H1 (cell line): ENCODE measurements around the gene ETS1. TPM values are rescaled to one million over a fixed set of nuclear protein-coding genes. Genes with fewer than 3 reads are reported as not detected.

ENCODE experiments used
- CTCF ChIA-PET: fragments of 300-600 bp; sonication (Branson Sonifier 250); formaldehyde crosslinking; loops from one replicate; lab custom pipeline; 2021; ENCODE audit not compliant: partially characterized antibody; lab: Charles Lee
- POLR2A ChIA-PET: fragments of 300-600 bp; sonication (Branson Sonifier 250); formaldehyde crosslinking; loops from one replicate; lab custom pipeline; 2021; ENCODE audit warnings: inconsistent platforms; ENCODE audit not compliant: partially characterized antibody; lab: Charles Lee
- DNase-seq, 2 experiments: peaks; one replicate each; pipeline versions ENCODE4 v3.0.0 to v3.0.0-alpha.2; 2010 to 2022; ENCODE audit warnings: low spot score in 2 of 2, low read depth in 1 of 2, mixed read lengths in 1 of 2
- FAIRE-seq: peaks from 2 replicates; lab custom pipeline; 2011; peaks lifted over from hg19 to GRCh38; lab: Jason Lieb, UNC
- H2AFZ ChIP-seq: 2 replicates; pipeline ENCODE4 v1.8.1; 2012; ENCODE audit warnings: low read length, inconsistent platforms
- H2AK5ac ChIP-seq: 2 replicates; pipeline ENCODE4 v1.6.1; 2013; ENCODE audit warnings: low read depth, low read length
- H2BK120ac ChIP-seq: replicated peaks from 2 replicates; pipeline ENCODE3; 2013; ENCODE audit warnings: low read depth, low read length, inconsistent platforms
- H2BK12ac ChIP-seq: 2 replicates; pipeline ENCODE4 v1.6.1; 2013; ENCODE audit warnings: low read depth, low read length
- H2BK15ac ChIP-seq: 2 replicates; pipeline ENCODE4 v1.6.1; 2013; ENCODE audit warnings: low read length
- H2BK20ac ChIP-seq: 2 replicates; pipeline ENCODE4 v1.6.1; 2013; ENCODE audit warnings: low read length
- H2BK5ac ChIP-seq: 2 replicates; pipeline ENCODE4 v1.6.1; 2013; ENCODE audit warnings: low read depth, low read length
- H3K14ac ChIP-seq: 2 replicates; pipeline ENCODE4 v1.6.1; 2013; ENCODE audit warnings: inconsistent platforms; ENCODE audit not compliant: insufficient read length
- H3K18ac ChIP-seq: 2 replicates; pipeline ENCODE4 v1.6.1; 2013; ENCODE audit warnings: low read length; ENCODE audit errors: extremely low read depth
- H3K23ac ChIP-seq: 2 replicates; pipeline ENCODE4 v1.6.1; 2013; ENCODE audit warnings: inconsistent platforms; ENCODE audit not compliant: insufficient read length
- H3K23me2 ChIP-seq: 2 replicates; pipeline ENCODE4 v1.6.1; 2013; ENCODE audit warnings: low read depth, low read length
- H3K27ac ChIP-seq: 2 replicates; pipeline ENCODE4 v1.6.1; 2011; ENCODE audit warnings: low read depth, low read length, inconsistent platforms
- H3K27me3 ChIP-seq, 4 experiments: replicated peaks in 1 of 4; 1 replicate in 1 of 4; 2 replicates in 3 of 4; pipeline versions ENCODE4 v1.6.1 to v1.8.1; 2011 to 2013; ENCODE audit warnings: low read length in 3 of 4, mild to moderate bottlenecking in 3 of 4, inconsistent platforms in 2 of 4, mixed read lengths in 2 of 4, moderate library complexity in 1 of 4; ENCODE audit not compliant: control insufficient read depth in 3 of 4, insufficient read depth in 3 of 4; ENCODE audit errors: extremely low read depth in 1 of 4
- H3K36me3 ChIP-seq, 4 experiments: 2 replicates each; pipeline versions ENCODE4 v1.6.1 to v1.8.1; 2011 to 2013; ENCODE audit warnings: mild to moderate bottlenecking in 4 of 4, low read length in 3 of 4, moderate library complexity in 2 of 4, control low read depth in 1 of 4, inconsistent platforms in 1 of 4; ENCODE audit not compliant: insufficient read depth in 4 of 4, control insufficient read depth in 2 of 4
- H3K4ac ChIP-seq: replicated peaks from 2 replicates; pipeline ENCODE3; 2013; ENCODE audit warnings: low read length, low read depth, mixed read lengths, inconsistent platforms; ENCODE audit not compliant: insufficient read length
- H3K4me1 ChIP-seq, 4 experiments: replicated peaks in 1 of 4; 1 replicate in 1 of 4; 2 replicates in 3 of 4; pipeline versions ENCODE4 v1.6.1 to v1.8.1; 2011 to 2013; ENCODE audit warnings: low read length in 3 of 4, inconsistent platforms in 2 of 4, mixed read lengths in 1 of 4; ENCODE audit not compliant: insufficient read depth in 4 of 4, control insufficient read depth in 3 of 4
- H3K4me2 ChIP-seq, 2 experiments: 2 replicates each; pipeline versions ENCODE4 v1.6.1 to v1.8.1; 2011 to 2013; ENCODE audit warnings: low read depth in 2 of 2, low read length in 2 of 2, control low read depth in 1 of 2, inconsistent platforms in 1 of 2, mild to moderate bottlenecking in 1 of 2; ENCODE audit not compliant: insufficient read depth in 1 of 2
- H3K4me3 ChIP-seq, 4 experiments: fragments of 200-600, 300-600 bp in 1 of 4; sonication (generic), shearing (Covaris generic), sonication (Bioruptor Twin) in 1 of 4; 2 replicates each; pipeline versions ENCODE4 v1.5.1 to v1.8.1; 2011 to 2016; ENCODE audit warnings: low read length in 4 of 4, low read depth in 3 of 4, control low read depth in 2 of 4, inconsistent platforms in 2 of 4, mild to moderate bottlenecking in 2 of 4, mixed read lengths in 1 of 4, moderate library complexity in 1 of 4; ENCODE audit not compliant: insufficient read depth in 2 of 4; ENCODE audit errors: extremely low read depth in 1 of 4
- H3K56ac ChIP-seq: replicated peaks from 2 replicates; pipeline ENCODE3; 2013; ENCODE audit warnings: low read depth, mild to moderate bottlenecking, mixed read lengths, low read length, inconsistent platforms; ENCODE audit not compliant: insufficient read length
- H3K79me1 ChIP-seq: 2 replicates; pipeline ENCODE4 v1.6.1; 2013; ENCODE audit warnings: low read depth, low read length, control low read depth
- H3K79me2 ChIP-seq, 2 experiments: 2 replicates each; pipeline versions ENCODE4 v1.6.1 to v1.8.1; 2012 to 2013; ENCODE audit warnings: low read length in 2 of 2, mild to moderate bottlenecking in 2 of 2, inconsistent platforms in 1 of 2; ENCODE audit not compliant: insufficient read depth in 2 of 2, control insufficient read depth in 1 of 2
- H3K9ac ChIP-seq, 4 experiments: replicated peaks in 1 of 4; 1 replicate in 1 of 4; 2 replicates in 3 of 4; pipeline versions ENCODE4 v1.6.1 to v1.8.1; 2011 to 2013; ENCODE audit warnings: low read depth in 3 of 4, low read length in 3 of 4, control low read depth in 2 of 4, mild to moderate bottlenecking in 2 of 4, moderate library complexity in 2 of 4, inconsistent platforms in 1 of 4; ENCODE audit errors: extremely low read depth in 1 of 4
- H3K9me3 ChIP-seq, 2 experiments: 2 replicates each; pipeline versions ENCODE4 v1.6.1 to v1.8.1; 2012 to 2013; ENCODE audit warnings: mild to moderate bottlenecking in 2 of 2, moderate library complexity in 2 of 2, control low read depth in 1 of 2, inconsistent platforms in 1 of 2, low read depth in 1 of 2, low read length in 1 of 2, mixed read lengths in 1 of 2; ENCODE audit not compliant: insufficient read depth in 2 of 2
- H4K20me1 ChIP-seq, 2 experiments: replicated peaks in 1 of 2; 2 replicates each; pipeline versions ENCODE3 to v1.8.1; 2011 to 2013; ENCODE audit warnings: inconsistent platforms in 2 of 2, low read length in 2 of 2, mild to moderate bottlenecking in 1 of 2; ENCODE audit not compliant: insufficient read depth in 2 of 2, control insufficient read depth in 1 of 2
- H4K5ac ChIP-seq: 2 replicates; pipeline ENCODE4 v1.6.1; 2013; ENCODE audit warnings: low read length, low read depth, mixed read lengths, inconsistent platforms; ENCODE audit not compliant: insufficient read length
- H4K8ac ChIP-seq: 2 replicates; pipeline ENCODE4 v1.8.0; 2013; ENCODE audit warnings: mild to moderate bottlenecking, moderate library complexity, low read length, inconsistent platforms; ENCODE audit not compliant: insufficient read depth; ENCODE audit errors: extremely low read depth
- H4K91ac ChIP-seq: replicated peaks from 2 replicates; pipeline ENCODE3; 2013; ENCODE audit warnings: low read length, mixed read lengths, inconsistent platforms; ENCODE audit not compliant: insufficient read length
- CBX8 ChIP-seq: fragments of 300-800, 300-1000 bp; sonication (generic); IDR thresholded peaks from 2 replicates; pipeline ENCODE4 v1.7.1; 2016; ENCODE audit warnings: low read depth, low read length, borderline replicate concordance
- GABPA ChIP-seq: IDR thresholded peaks from 2 replicates; pipeline ENCODE4 v1.6.1; 2011; ENCODE audit warnings: mild to moderate bottlenecking, low read length, moderate library complexity, borderline replicate concordance; ENCODE audit not compliant: insufficient read depth
- NRF1 ChIP-seq: IDR thresholded peaks from 2 replicates; pipeline ENCODE4 v1.6.1; 2011; ENCODE audit warnings: mild to moderate bottlenecking, low read depth, low read length, improper control_type of control experiment
- POLR2AphosphoS5 ChIP-seq: IDR thresholded peaks from 2 replicates; pipeline ENCODE4 v1.6.1; 2011; ENCODE audit warnings: low read depth, low read length
- WGBS, 2 experiments: shearing (Covaris generic) in 1 of 2; methylation state at CpG; one replicate each; pipeline versions ENCODE4 v1.1.6 to v1.1.7; 2013 to 2015; ENCODE audit warnings: low lambda C conversion rate in 2 of 2, mixed read lengths in 2 of 2, inconsistent platforms in 1 of 2, low coverage in 1 of 2, missing lambda C conversion rate in 1 of 2; ENCODE audit not compliant: insufficient replicate concordance in 2 of 2, insufficient coverage in 1 of 2, insufficient read length in 1 of 2; ENCODE audit errors: extremely low coverage in 1 of 2, missing lambda C conversion rate in 1 of 2; 5-methylcytosine and 5-hydroxymethylcytosine counted together
- polyA plus RNA-seq, 7 experiments: library from polyadenylated mRNA; depleted of rRNA in 3 of 7; stranded (reverse) in 5 of 7; unstranded in 2 of 7; fragments of >200 nt in 5 of 7; fragments of 200-250 nt in 2 of 7; gene quantifications; 1 replicate in 5 of 7; 2 replicates in 1 of 7; 4 replicates in 1 of 7; pipeline versions ENCODE4 v1.2.1 to v1.2.3, GENCODE V29; 2011 to 2013; ENCODE audit warnings: missing spikeins in 2 of 7, mixed read lengths in 2 of 7
- total RNA-seq: library from RNA; stranded (reverse); fragmentation: NEBNext Ultra II Directional; extraction: Animal tissue kit (Norgen Biotek cat#: 25700); gene quantifications from 2 replicates; pipeline ENCODE4 v1.2.1, GENCODE V29; 2021

Gene ETS1
- total and polyA plus RNA-seq, 2 of the 8 experiments (the other 6 are each of a cell fraction or from before 2014, with no cell fraction given), result 10.0 to 35.3 TPM

GRCh38 chr11:128455766-128456165, 131.6 kb downstream of the ETS1 start:
- Histone ChIP-seq H3K23ac (no peak overlapping the region), H2BK12ac (no peak overlapping the region), H3K56ac (no peak overlapping the region), H3K4ac (no peak overlapping the region), H3K4me1 (peaks cover 0 to 3% (median 0%) of the 10 kb centered on the region in 4 experiments; a peak in 1 of 7 replicates), H2BK15ac (no peak overlapping the region), H3K18ac (no peak overlapping the region), H3K79me2 (no peaks in the 10 kb centered on the region), H4K20me1 (no peaks in the 10 kb centered on the region), H3K4me2 (no peak overlapping the region), H2AK5ac (no peak overlapping the region), H4K5ac (no peak overlapping the region), H3K36me3 (peaks cover 0 to 3% (median 0%) of the 10 kb centered on the region in 4 experiments; a peak in 1 of 8 replicates), H3K23me2 (no peaks in the 10 kb centered on the region), H4K8ac (no peak overlapping the region), H2BK20ac (no peak overlapping the region), H2AFZ (no peak overlapping the region), H3K4me3 (no peak overlapping the region), H2BK5ac (no peak overlapping the region), H3K14ac (no peak overlapping the region), H3K9me3 (no peaks in the 10 kb centered on the region), H3K27ac (no peak overlapping the region), H2BK120ac (no peak overlapping the region), H4K91ac (no peak overlapping the region), H3K27me3 (no peaks in the 10 kb centered on the region), H3K79me1 (no peaks in the 10 kb centered on the region), H3K9ac (no peak overlapping the region)
- CTCF ChIA-PET, result interaction anchor here (0.6 kb wide), 1 partner anchor 134 kb away, joined by 3 read pairs; no protein-coding TSS in a partner anchor
- POLR2A ChIA-PET, result interaction anchor here (0.7 kb wide), 1 partner anchor 25 kb away, joined by 3 read pairs; no protein-coding TSS in a partner anchor
- TF ChIP-seq CBX8 (no peak), POLR2AphosphoS5 (no peak), GABPA (no peak), NRF1 (no peak)
- no peak for FAIRE-seq
- DNase-seq, result no peak
- 85% methylated on average over 5 of the region's 5 CpGs; no CpG with 5 or more reads in 1 of the 2 experiments for WGBS, 2 experiments
